Measurements from ENCODE around the gene PFKL.
A peak's percentile ranks its signal among the peaks of the same experiment; 100 is the strongest.

Gene PFKL

GRCh38 chr21:44366586-44367211 lies 66.8 kb downstream of the PFKL start:
- DNase-seq, result no peak

DNA sequence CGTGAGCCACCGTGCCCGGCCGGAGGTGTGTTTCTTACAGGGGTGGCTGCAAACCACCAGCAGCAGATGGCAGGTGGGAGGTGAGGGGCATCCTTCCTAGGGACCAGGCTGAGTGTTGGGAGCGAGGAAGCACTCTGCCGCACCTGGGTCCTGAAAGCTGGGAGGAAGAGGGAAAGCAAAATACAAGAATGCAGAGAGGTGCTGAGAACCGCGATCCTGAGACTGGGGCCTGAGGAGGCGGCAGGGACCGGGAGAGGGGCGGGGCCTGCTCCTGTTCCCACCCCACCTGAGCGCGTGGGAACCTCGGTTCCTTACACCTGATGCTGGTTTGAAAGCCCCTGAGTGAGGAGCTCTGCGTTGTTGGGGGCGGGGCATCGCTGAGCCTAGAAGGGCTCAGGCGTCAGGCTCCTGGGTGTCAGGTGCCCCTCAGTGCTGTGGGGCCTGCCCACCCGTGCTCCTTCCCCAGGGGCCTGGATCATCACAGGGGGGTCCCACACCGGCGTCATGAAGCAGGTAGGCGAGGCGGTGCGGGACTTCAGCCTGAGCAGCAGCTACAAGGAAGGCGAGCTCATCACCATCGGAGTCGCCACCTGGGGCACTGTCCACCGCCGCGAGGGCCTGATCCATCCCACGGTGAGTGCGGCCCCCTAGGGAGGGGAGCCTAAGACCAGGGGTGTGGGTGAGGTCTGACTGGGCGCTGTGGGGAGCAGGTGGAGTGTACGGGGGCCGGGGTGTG lies 69.0 kb downstream of the PFKL start:
- peak; percentile 18 to 24 for DNase-seq

GRCh38 chr21:44370027-44370735 lies 70.3 kb downstream of the PFKL start:
- peak; percentile 14 to 19 for DNase-seq

DNA sequence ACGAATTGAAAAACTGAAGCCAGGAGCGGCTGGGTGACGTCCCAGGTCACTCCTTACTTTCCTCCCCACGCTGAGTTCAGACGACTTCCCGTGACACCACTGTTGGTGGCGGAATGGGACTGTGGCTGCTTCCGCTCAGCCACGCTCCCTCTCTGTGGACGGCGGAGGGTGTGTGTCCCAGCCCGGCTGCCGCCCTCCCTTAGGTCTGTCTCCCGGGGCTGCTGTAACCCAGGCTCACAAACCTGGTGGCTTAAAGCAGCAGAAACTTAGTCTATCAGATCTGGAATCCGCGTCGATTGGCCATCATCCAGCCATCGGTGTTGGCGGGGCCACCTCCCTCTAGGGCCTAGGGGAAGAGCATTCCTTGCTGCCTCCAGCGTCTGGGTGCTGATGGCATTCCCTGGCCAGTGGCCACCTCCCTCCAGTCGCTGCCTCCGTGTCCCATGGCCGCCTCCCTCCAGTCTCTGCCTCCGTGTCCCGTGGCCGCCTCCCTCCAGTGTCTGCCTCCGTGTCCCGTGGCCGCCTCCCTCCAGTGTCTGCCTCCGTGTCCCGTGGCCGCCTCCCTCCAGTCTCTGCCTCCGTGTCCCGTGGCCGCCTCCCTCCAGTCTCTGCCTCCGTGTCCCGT lies 71.0 kb downstream of the PFKL start:
- DNase-seq, result no peak

DNA sequence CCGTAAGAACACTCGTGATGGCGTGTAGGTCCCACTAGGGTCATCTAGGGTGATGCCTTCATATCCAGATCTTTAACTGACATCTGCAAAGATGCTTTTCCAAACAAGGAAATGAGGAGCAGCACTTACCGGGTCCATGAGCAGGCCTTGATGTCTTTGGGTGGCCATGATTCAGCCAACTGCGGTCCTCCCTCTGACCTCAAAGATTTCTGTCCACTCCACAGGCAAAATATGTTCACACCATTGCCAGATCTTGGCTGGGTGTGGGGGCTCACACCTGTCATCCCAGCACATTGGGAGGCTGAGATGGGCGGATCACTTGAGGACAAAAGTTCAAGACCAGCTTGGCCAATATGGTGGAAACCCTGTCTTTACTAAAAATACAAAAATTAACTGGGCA lies 71.7 kb downstream of the PFKL start:
- DNase-seq, result no peak

DNA sequence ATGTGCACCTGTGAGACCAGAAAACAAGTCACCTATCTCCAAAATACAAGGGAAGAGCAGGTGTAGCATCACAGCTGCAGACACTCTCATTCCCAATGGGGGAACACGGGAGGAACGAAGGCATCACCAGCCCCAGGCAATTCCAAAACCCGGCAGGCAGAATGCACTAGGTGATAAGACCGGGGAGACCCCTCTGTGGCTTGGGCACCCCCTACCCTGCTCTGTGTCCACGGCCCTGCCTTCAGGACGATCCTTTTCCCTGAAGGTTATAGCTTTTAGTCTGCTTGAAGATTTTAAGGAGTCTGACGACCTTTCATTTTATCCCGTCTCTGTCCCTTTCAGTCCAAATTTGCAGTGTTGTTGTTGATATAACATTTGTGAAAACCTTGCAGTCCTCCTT lies 72.8 kb downstream of the PFKL start:
- no peak for DNase-seq

GRCh38 chr21:44374601-44375280 lies 74.9 kb downstream of the PFKL start:
- no peak for DNase-seq

DNA sequence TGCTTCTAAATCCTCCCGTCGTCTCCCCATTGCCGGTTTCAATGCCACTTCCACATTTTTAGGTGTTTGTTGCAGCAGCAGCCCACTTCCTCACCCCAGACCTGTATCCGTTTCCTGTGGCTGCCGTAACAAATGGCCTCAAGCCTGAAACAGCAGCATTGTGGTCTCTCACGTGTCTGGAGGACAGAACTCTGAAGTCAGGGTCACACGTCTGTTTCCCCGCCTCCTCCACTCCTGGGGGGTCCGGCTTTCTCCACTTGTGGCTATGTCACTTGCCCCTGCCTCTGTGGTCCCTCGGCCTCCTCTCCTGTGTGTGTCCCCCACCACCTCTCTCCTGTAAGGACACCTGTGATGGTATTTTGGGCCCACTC lies 75.4 kb downstream of the PFKL start:
- DNase-seq, result no peak

DNA sequence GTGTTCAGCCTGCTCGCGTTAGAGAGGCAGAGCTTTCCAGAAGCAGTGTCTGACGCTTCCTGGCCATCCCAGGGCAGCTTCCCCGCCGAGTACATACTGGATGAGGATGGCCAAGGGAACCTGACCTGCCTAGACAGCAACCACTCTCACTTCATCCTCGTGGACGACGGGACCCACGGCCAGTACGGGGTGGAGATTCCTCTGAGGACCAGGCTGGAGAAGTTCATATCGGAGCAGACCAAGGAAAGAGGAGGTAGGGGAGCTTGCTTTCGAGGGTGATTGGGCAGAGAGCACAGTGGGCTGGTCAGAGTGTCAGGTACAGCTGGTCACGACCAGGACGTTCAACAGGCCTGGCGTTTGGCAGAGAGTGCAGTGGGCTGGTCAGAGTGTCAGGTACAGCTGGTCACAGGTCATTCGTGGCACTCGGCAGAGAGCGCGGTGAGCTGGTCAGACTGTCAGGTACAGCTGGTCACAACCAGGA lies 75.9 kb downstream of the PFKL start:
- DNase-seq, result no peak

DNA sequence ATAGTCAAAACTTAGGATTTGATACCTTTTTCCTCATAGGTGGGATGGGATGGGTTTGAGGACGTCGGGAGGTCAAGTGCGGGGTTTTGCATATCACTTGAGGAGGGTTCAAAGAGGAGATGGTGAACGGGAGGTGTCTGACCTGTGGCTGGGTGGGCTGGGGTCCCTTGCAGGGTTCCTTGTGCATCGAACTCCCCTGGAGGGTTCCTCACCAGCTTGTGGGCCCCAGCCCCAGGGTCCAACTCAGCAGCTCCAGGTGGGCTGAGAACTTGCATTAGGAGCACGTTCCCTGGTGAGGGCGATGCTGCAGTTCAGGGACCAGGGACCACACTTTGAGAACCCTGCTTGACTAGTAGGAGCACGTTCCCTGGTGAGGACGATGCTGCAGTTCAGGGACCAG lies 76.8 kb downstream of the PFKL start:
- no peak for DNase-seq

All from SHP77 (cell line).